ENCODE results near the gene SLC38A10.

The SLC38A10 gene

DNA sequence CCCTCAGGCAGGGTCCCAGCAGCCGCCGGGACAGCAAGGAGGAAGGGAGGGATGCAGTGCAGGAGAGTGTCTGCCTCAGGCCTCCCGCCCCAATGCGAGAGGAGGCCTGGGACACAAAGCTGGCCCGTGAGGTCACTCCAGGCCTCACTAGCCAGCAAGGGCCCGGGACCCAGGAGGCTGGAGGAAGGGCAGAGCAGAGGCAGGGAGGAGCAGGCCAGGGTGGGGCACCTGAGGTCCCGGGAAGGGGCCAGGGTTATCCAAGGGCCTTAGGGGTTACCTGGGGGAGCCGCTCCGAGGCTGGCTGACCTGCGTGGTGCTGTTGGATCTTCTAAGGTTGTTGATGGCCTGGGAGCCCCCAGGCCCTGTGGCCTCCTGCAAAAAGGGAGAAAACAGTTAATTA lies 86.5 kb downstream of the SLC38A10 start:
- no peak for DNase-seq (ENCODE audit: low spot score)
- TF ChIP-seq, protein P1, sequence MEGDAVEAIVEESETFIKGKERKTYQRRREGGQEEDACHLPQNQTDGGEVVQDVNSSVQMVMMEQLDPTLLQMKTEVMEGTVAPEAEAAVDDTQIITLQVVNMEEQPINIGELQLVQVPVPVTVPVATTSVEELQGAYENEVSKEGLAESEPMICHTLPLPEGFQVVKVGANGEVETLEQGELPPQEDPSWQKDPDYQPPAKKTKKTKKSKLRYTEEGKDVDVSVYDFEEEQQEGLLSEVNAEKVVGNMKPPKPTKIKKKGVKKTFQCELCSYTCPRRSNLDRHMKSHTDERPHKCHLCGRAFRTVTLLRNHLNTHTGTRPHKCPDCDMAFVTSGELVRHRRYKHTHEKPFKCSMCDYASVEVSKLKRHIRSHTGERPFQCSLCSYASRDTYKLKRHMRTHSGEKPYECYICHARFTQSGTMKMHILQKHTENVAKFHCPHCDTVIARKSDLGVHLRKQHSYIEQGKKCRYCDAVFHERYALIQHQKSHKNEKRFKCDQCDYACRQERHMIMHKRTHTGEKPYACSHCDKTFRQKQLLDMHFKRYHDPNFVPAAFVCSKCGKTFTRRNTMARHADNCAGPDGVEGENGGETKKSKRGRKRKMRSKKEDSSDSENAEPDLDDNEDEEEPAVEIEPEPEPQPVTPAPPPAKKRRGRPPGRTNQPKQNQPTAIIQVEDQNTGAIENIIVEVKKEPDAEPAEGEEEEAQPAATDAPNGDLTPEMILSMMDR (IDR thresholded peaks at IDR 0.05; ENCODE audit: extremely low read depth, insufficient read depth, missing control alignments) = no peak
- in situ Hi-C loops (cut with MboI; ENCODE audit: low pct_unique_long_range_greater_than_20kb, low sequenced_read_pairs, unreplicated experiment) = no loop called here

DNA sequence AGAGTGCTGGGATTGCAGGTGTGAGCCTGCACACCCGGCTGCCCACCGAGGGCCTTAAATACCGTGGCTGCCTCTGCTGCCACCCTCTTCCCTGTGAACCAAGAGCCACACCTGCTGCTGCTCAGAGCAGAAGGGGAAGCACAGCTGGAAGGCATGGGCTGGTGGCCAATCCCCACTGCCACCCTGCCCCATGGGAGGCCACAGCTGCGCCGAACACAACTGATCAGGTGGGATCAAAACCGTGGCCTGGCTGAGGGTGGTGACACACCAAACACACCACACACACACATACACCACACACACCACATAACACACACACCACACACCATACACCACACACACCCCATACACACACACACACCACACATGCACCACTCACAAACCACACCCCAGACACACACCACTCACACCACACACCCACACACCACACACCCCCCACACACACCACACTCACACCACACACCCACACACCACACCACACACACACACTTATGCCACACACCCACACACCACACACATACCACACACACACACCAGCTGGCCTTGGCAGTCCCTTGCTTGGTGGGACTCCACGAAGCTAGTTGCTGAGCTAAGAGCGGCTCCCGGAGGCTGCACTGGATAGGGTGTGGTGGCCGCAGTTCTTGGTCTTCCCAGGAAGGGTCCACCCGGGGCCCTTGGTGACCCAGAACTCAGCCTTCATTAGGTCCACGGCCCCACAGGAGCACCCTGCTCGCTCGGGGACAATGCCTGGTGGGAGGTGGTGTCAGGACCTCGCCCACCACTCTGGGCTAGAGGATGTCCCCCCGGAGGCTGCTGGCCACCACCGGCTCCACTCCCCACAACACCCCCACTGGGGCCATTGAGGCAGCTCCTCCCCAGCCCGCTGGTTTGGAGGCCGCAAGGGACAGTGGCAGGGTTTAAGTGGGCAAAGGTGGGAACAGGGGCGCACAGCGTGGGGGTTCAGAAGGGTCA lies 87.2 kb downstream of the SLC38A10 start:
- in situ Hi-C loops (cut with MboI; ENCODE audit: low pct_unique_long_range_greater_than_20kb, low sequenced_read_pairs, unreplicated experiment) = no loop called here
- DNase-seq (ENCODE audit: low spot score) = no peak
- TF ChIP-seq, protein P1 (IDR thresholded peaks at IDR 0.05; ENCODE audit: extremely low read depth, insufficient read depth, missing control alignments) = no peak

- TF ChIP-seq, protein P1 (IDR thresholded peaks at IDR 0.05; ENCODE audit: extremely low read depth, insufficient read depth, missing control alignments) = no peak
- in situ Hi-C loops (cut with MboI; ENCODE audit: low pct_unique_long_range_greater_than_20kb, low sequenced_read_pairs, unreplicated experiment) = no loop called here
- DNase-seq (ENCODE audit: low spot score) = no peak
Observed at GRCh38 chr17:81206657-81207056, 88.5 kb downstream of the SLC38A10 start.

- TF ChIP-seq, protein P1 (IDR thresholded peaks at IDR 0.05; ENCODE audit: extremely low read depth, insufficient read depth, missing control alignments) = no peak
- in situ Hi-C loops (cut with MboI; ENCODE audit: low pct_unique_long_range_greater_than_20kb, low sequenced_read_pairs, unreplicated experiment) = no loop called here
- no peak for DNase-seq (ENCODE audit: low spot score)
Observed at GRCh38 chr17:81206166-81206565, 88.9 kb downstream of the SLC38A10 start.

- TF ChIP-seq, protein P1 (IDR thresholded peaks at IDR 0.05; ENCODE audit: extremely low read depth, insufficient read depth, missing control alignments) = no peak
- no peak for DNase-seq (ENCODE audit: low spot score)
- in situ Hi-C loops (cut with MboI; ENCODE audit: low pct_unique_long_range_greater_than_20kb, low sequenced_read_pairs, unreplicated experiment) = no loop called here
Observed at GRCh38 chr17:81204578-81204977, 90.5 kb downstream of the SLC38A10 start.

DNA sequence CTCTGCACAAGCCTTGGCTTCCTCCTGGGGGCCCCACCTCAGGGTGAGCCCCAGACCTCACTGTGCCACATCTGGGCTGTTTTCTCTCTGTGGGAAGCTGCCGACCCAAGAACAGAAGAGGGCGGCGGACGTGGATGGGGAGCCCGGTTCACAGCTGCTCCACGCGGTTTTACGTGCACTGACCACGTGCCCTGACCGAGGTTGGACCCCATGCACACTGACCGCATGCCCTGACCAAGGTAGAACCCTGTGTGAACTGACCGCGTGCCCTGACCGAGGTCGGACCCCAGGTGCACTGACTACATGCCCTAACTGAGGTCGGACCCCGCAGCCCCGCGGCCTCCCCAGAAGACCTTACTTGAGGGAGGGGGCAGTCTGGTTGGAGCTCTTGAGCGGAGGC lies 92.0 kb downstream of the SLC38A10 start:
- TF ChIP-seq, protein P1 (IDR thresholded peaks at IDR 0.05; ENCODE audit: extremely low read depth, insufficient read depth, missing control alignments) = no peak
- DNase-seq (ENCODE audit: low spot score) = no peak
- in situ Hi-C loops (cut with MboI; ENCODE audit: low pct_unique_long_range_greater_than_20kb, low sequenced_read_pairs, unreplicated experiment) = no loop called here
